Small intestine (tissue), 7 donors: ENCODE data around the gene KPNA4. TPM values are rescaled to one million over a fixed set of nuclear protein-coding genes. Genes with fewer than 3 reads are reported as not detected.

Source experiments
- DNase-seq, 2 donors: peaks; one replicate each; pipeline versions ENCODE4 v3.0.0 to v3.0.0-alpha.2; 2013
- FAIRE-seq: peaks from 2 replicates; lab custom pipeline; 2012; peaks lifted over from hg19 to GRCh38; lab: Jason Lieb, UNC
- H3K27ac ChIP-seq, 3 donors: one replicate each; pipeline ENCODE4 v1.5.1; 2013; ENCODE audit warnings: low read length in 2 of 3, mild to moderate bottlenecking in 2 of 3, control low read depth in 1 of 3, inconsistent platforms in 1 of 3, low read depth in 1 of 3, moderate library complexity in 1 of 3
- H3K27me3 ChIP-seq, 3 donors: one replicate each; pipeline ENCODE4 v1.6.1; 2013; ENCODE audit warnings: low read length in 3 of 3, inconsistent platforms in 1 of 3; ENCODE audit not compliant: control insufficient read depth in 3 of 3, insufficient read depth in 3 of 3
- H3K36me3 ChIP-seq, 3 donors: one replicate each; pipeline ENCODE4 v1.6.1; 2013; ENCODE audit warnings: low read length in 3 of 3, inconsistent platforms in 1 of 3, low read depth in 1 of 3, mild to moderate bottlenecking in 1 of 3, moderate library complexity in 1 of 3; ENCODE audit not compliant: control insufficient read depth in 3 of 3, insufficient read depth in 2 of 3
- H3K4me1 ChIP-seq, 3 donors: one replicate each; pipeline ENCODE4 v1.6.1; 2013; ENCODE audit warnings: low read length in 2 of 3, inconsistent platforms in 1 of 3, low read depth in 1 of 3, mild to moderate bottlenecking in 1 of 3, moderate library complexity in 1 of 3; ENCODE audit not compliant: control insufficient read depth in 3 of 3, insufficient read depth in 2 of 3
- H3K4me3 ChIP-seq, 3 donors: one replicate each; pipeline ENCODE4 v1.5.1; 2013; ENCODE audit warnings: low read length in 3 of 3, control low read depth in 1 of 3, inconsistent platforms in 1 of 3, low read depth in 1 of 3, mild to moderate bottlenecking in 1 of 3, moderate library complexity in 1 of 3
- H3K9me3 ChIP-seq, 2 donors: one replicate each; pipeline ENCODE4 v1.6.1; 2013; ENCODE audit warnings: low read depth in 1 of 2, low read length in 1 of 2; ENCODE audit not compliant: control insufficient read depth in 2 of 2, insufficient read depth in 1 of 2
- WGBS, 3 donors: extraction: QIAGEN DNeasy Blood & Tissue Kit; methylation state at CpG; one replicate each; pipeline ENCODE4 v1.1.7; 2013; 5-methylcytosine and 5-hydroxymethylcytosine counted together
- polyA plus RNA-seq, 4 donors: library from polyadenylated mRNA; stranded (reverse) in 3 of 4; unstranded in 1 of 4; fragments of 200-250 nt in 3 of 4; fragments of 120-200 nt in 1 of 4; gene quantifications; one replicate each; pipeline versions ENCODE4 v1.2.1 to v1.2.3, GENCODE V29; 2013
- donor health status: healthy with polysubstance abuse.
- donor health status: control.
- donor health status: control.
- donor health status: Bipolar disorder and iron deficiency.
- donor health status: healthy.

The KPNA4 gene
- polyA plus RNA-seq, 4 donors = 12.7 to 21.9 (median 13.1) TPM

GRCh38 chr3:160553827-160554226, 11.5 kb downstream of the KPNA4 start:
- H3K4me1 ChIP-seq = no peaks in the 10 kb centered on the region
- H3K36me3 ChIP-seq = peaks cover 0 to 9% (median 3%) of the 10 kb centered on the region in 3 donors
- no peaks in the 10 kb centered on the region for H3K27me3 ChIP-seq
- 52 to 76% (median 56%) methylated on average over 1 of the region's 1 CpG for WGBS, 3 donors
- peaks cover 0 to 12% of the 10 kb centered on the region in 2 donors for H3K9me3 ChIP-seq
- FAIRE-seq (no peak), DNase-seq (no peak)
- H3K27ac ChIP-seq = no peak overlapping the region
- no peak overlapping the region for H3K4me3 ChIP-seq

- Histone ChIP-seq H3K27me3 (no peaks in the 10 kb centered on the region), H3K4me1 (peaks cover 0 to 5% (median 0%) of the 10 kb centered on the region in 3 donors)
Observed at GRCh38 chr3:160546727-160547126, 18.6 kb downstream of the KPNA4 start.

GRCh38 chr3:160545504-160545871, 19.9 kb downstream of the KPNA4 start:
- Histone ChIP-seq H3K36me3 (peaks cover 0 to 5% (median 0%) of the 10 kb centered on the region in 3 donors), H3K9me3 (peaks cover 0 to 5% of the 10 kb centered on the region in 2 donors), H3K27ac (no peak overlapping the region), H3K4me1 (peaks cover 0 to 5% (median 0%) of the 10 kb centered on the region in 3 donors), H3K4me3 (no peak overlapping the region), H3K27me3 (no peaks in the 10 kb centered on the region)
- DNase-seq = no peak
- WGBS, 3 donors = 82 to 88% (median 85%) methylated on average over 3 of the region's 3 CpGs
- no peak for FAIRE-seq

More at GRCh38 chr3:160546727-160547126, 18.6 kb downstream of the KPNA4 start:
- no peak overlapping the region for H3K4me3 ChIP-seq
- WGBS, 3 donors = 79 to 97% (median 88%) methylated on average over 4 of the region's 4 CpGs
- H3K36me3 ChIP-seq = peaks cover 0 to 5% (median 0%) of the 10 kb centered on the region in 3 donors
- H3K27ac ChIP-seq = no peak overlapping the region
- H3K9me3 ChIP-seq = peaks cover 0 to 10% of the 10 kb centered on the region in 2 donors
- FAIRE-seq (no peak), DNase-seq (no peak)

GRCh38 chr3:160544844-160545503, 20.4 kb downstream of the KPNA4 start:
- 73 to 87% (median 85%) methylated on average over 2 of the region's 2 CpGs for WGBS, 3 donors
- no peaks in the 10 kb centered on the region for H3K9me3 ChIP-seq
- FAIRE-seq (no peak), DNase-seq (no peak)
- no peak overlapping the region for H3K27ac ChIP-seq
- H3K36me3 ChIP-seq = peaks cover 0 to 2% (median 0%) of the 10 kb centered on the region in 3 donors
- H3K4me1 ChIP-seq = peaks cover 0 to 5% (median 0%) of the 10 kb centered on the region in 3 donors
- H3K4me3 ChIP-seq = no peak overlapping the region
- no peaks in the 10 kb centered on the region for H3K27me3 ChIP-seq

- WGBS, 3 donors = 97 to 100% (median 98%) methylated on average over 2 of the region's 2 CpGs
- no peaks in the 10 kb centered on the region for H3K27me3 ChIP-seq
- DNase-seq = no peak
- peaks cover 0 to 2% (median 0%) of the 10 kb centered on the region in 3 donors for H3K4me1 ChIP-seq
- H3K4me3 ChIP-seq = no peak overlapping the region
- peaks cover 0 to 2% (median 0%) of the 10 kb centered on the region in 3 donors for H3K36me3 ChIP-seq
- H3K27ac ChIP-seq = no peak overlapping the region
- no peak for FAIRE-seq
- no peaks in the 10 kb centered on the region for H3K9me3 ChIP-seq
Observed at GRCh38 chr3:160540551-160540950, 24.8 kb downstream of the KPNA4 start.

GRCh38 chr3:160538895-160539294, 26.5 kb downstream of the KPNA4 start:
- H3K27ac ChIP-seq = no peak overlapping the region
- H3K4me1 ChIP-seq = no peaks in the 10 kb centered on the region
- H3K27me3 ChIP-seq = no peaks in the 10 kb centered on the region
- FAIRE-seq = no peak
- no peak overlapping the region for H3K4me3 ChIP-seq
- no peaks in the 10 kb centered on the region for H3K9me3 ChIP-seq
- peaks cover 0 to 8% (median 0%) of the 10 kb centered on the region in 3 donors for H3K36me3 ChIP-seq
- no peak for DNase-seq

GRCh38 chr3:160537729-160538128, 27.6 kb downstream of the KPNA4 start:
- Histone ChIP-seq H3K4me1 (no peaks in the 10 kb centered on the region), H3K9me3 (no peaks in the 10 kb centered on the region), H3K27me3 (no peaks in the 10 kb centered on the region), H3K4me3 (no peak overlapping the region), H3K36me3 (peaks cover 0 to 10% (median 3%) of the 10 kb centered on the region in 3 donors), H3K27ac (no peak overlapping the region)
- FAIRE-seq (no peak), DNase-seq (no peak)
- 67 to 79% (median 77%) methylated on average over 1 of the region's 1 CpG for WGBS, 3 donors

- H3K27ac ChIP-seq = no peak overlapping the region
Observed at GRCh38 chr3:160532371-160532770, 33.0 kb downstream of the KPNA4 start.

More at GRCh38 chr3:160532371-160532770, 33.0 kb downstream of the KPNA4 start:
- DNase-seq (no peak), FAIRE-seq (no peak)
- no peak overlapping the region for H3K4me3 ChIP-seq
- H3K27me3 ChIP-seq = no peaks in the 10 kb centered on the region
- no peaks in the 10 kb centered on the region for H3K4me1 ChIP-seq
- no peaks in the 10 kb centered on the region for H3K9me3 ChIP-seq
- H3K36me3 ChIP-seq = peaks cover 4 to 30% (median 8%) of the 10 kb centered on the region in 3 donors
